ACC112 (cell line): ENCODE measurements around the gene HDAC9.

Experiments
- H2AFZ ChIP-seq: fragments of 200-600 bp; sonication (generic); one replicate; pipeline ENCODE4 v1.6.0; 2017; ENCODE audit warnings: antibody characterized with exemption, low read length; ENCODE audit not compliant: unreplicated experiment
- H3K27ac ChIP-seq: fragments of 200-600 bp; sonication (generic); 2 replicates; pipeline ENCODE4 v1.5.1; 2014; ENCODE audit warnings: low read depth, mild to moderate bottlenecking, antibody characterized with exemption, low read length, moderate library complexity
- H3K27me3 ChIP-seq: fragments of 200-600 bp; sonication (generic); 2 replicates; pipeline ENCODE4 v1.6.1; 2014; ENCODE audit warnings: mild to moderate bottlenecking, antibody characterized with exemption, low read length, moderate library complexity, mixed read lengths; ENCODE audit not compliant: insufficient read depth
- H3K36me3 ChIP-seq: fragments of 200-600 bp; sonication (generic); 2 replicates; pipeline ENCODE4 v1.6.1; 2016; ENCODE audit warnings: mild to moderate bottlenecking, antibody characterized with exemption, low read length, moderate library complexity, mixed read lengths; ENCODE audit not compliant: insufficient read depth
- H3K4me1 ChIP-seq: fragments of 200-600 bp; sonication (generic); one replicate; pipeline ENCODE4 v1.6.1; 2016; ENCODE audit warnings: low read length, mixed read lengths; ENCODE audit not compliant: insufficient read depth, unreplicated experiment, control insufficient read depth
- H3K4me3 ChIP-seq: fragments of 200-600 bp; sonication (generic); 2 replicates; pipeline ENCODE4 v1.5.1; 2014; ENCODE audit warnings: mild to moderate bottlenecking, low read depth, low read length
- H3K79me2 ChIP-seq: fragments of 200-600 bp; sonication (generic); one replicate; pipeline ENCODE4 v1.6.0; 2016; ENCODE audit warnings: low read length; ENCODE audit not compliant: control insufficient read depth, unreplicated experiment, insufficient read depth

The HDAC9 gene

DNA sequence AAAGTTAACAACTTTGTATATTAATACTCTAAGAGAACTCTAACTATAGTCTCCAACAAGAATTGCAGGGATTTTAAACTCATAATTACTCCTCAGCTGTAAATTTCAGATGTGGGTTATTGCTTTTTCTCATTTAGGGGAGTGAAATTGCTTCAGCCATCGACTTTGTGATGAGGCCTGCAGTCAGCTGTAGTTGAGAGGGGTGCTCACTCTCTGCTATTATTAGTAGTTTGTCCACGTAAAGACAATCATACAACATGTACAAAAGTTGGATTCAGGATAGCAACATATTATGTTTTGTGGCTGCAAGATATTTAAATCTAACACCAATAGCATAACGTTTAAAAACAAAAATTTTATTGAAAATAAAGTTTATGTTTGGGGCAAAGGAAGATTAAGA lies 28.7 kb downstream of the HDAC9 start:
- no peaks in the 10 kb centered on the region for H3K27me3 ChIP-seq
- no peak overlapping the region for H2AFZ ChIP-seq
- H3K36me3 ChIP-seq, result no peaks in the 10 kb centered on the region
- no peak overlapping the region for H3K27ac ChIP-seq
- no peaks in the 10 kb centered on the region for H3K79me2 ChIP-seq
- H3K4me3 ChIP-seq, result no peak overlapping the region
- peaks cover 15% of the 10 kb centered on the region for H3K4me1 ChIP-seq

DNA sequence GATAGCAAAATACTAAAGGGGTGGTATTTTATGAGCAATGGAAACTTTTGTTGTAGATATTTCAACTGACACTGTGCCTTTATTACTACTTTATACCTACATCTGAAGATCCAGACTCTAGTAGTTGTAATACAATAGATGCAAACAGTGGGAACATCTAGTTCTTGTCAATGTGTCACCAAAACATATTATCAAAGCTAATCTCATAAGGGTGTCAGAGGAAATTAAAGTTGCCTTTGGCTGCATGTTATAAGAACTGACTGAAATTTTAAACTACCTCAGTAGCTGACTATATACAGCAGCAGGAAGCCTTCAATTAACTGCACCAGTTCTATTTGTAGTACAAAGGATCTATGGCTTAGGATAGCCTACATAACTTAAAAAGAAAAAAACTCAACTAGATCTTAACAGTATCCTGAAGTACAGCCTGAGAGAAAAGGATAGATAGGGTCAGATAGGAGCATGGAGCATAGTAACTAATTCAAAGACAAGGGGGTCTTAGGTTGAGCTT lies 30.9 kb downstream of the HDAC9 start:
- Histone ChIP-seq H3K36me3 (no peaks in the 10 kb centered on the region), H3K27ac (no peak overlapping the region), H3K4me1 (peaks cover 1% of the 10 kb centered on the region), H3K4me3 (no peak overlapping the region), H3K79me2 (no peaks in the 10 kb centered on the region), H3K27me3 (no peaks in the 10 kb centered on the region), H2AFZ (no peak overlapping the region)

GRCh38 chr7:18529239-18529638 lies 33.7 kb downstream of the HDAC9 start:
- no peak overlapping the region for H3K27ac ChIP-seq
- H3K4me1 ChIP-seq, result no peaks in the 10 kb centered on the region
- H2AFZ ChIP-seq, result no peak overlapping the region
- H3K36me3 ChIP-seq, result no peaks in the 10 kb centered on the region
- no peaks in the 10 kb centered on the region for H3K79me2 ChIP-seq
- no peak overlapping the region for H3K4me3 ChIP-seq
- H3K27me3 ChIP-seq, result no peaks in the 10 kb centered on the region

DNA sequence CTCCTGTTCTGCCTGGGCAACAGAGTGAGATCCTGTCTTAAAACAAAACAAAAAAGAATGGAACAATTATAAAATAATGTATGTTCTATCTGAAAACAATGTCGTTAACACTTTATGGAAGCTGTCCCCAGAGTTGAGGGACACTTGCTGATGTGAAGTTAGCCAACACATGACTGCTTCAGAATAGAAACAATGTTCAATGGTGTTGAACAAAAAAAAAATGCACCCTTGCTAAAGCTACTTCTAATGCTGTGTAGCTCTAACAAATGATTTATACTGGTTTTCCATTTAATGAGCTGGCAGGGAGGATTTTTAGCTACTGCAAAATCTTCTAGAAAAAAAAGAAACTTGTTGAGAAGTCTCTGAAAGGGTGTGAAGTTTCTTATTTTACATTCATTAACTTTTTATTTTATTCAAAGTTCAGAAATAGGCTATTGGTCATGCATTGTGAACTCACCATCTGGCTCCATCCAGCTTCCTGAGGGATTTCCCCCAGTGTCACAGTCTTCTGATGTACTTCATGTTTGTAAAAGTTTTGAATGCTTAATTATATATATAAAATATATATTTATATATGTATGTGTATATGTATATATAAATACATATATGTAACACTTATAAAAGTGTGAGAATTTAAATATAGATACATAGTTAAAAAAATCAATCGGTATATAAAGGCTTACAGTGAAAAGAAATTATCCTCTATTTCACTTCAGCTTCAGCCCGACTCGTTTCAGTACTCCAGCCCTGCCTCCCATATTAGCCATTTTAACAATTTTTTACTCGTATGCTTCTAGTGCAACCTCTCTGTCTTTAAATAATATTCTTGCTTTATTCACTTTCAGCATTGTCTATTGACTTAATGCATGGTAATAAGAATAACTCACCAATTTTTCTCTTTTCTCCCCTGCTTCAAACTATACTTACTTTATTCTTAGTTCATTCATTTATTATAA lies 35.0 kb downstream of the HDAC9 start:
- H3K4me1 ChIP-seq, result no peaks in the 10 kb centered on the region
- no peaks in the 10 kb centered on the region for H3K27me3 ChIP-seq
- no peak overlapping the region for H2AFZ ChIP-seq
- H3K4me3 ChIP-seq, result no peak overlapping the region
- no peak overlapping the region for H3K27ac ChIP-seq
- H3K79me2 ChIP-seq, result no peaks in the 10 kb centered on the region
- H3K36me3 ChIP-seq, result no peaks in the 10 kb centered on the region

DNA sequence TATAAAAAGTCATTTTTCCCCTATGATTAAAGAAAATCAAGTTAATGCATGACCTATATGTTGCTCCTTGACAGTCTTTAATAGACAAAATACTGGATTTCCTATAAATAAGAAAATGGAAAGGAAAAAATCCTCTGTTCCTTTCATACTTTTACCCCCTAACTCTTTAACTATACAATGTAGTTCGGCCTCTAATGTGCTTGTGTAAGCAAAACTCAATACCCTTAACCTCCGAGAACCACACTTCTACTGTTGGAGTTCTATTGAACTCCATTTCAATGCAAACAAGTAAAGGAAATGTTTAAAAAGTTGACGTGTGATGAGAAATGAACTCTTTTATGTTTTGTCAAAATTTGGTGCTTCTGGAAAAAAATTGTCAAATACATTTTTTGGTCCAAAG lies 36.0 kb downstream of the HDAC9 start:
- Histone ChIP-seq H2AFZ (no peak overlapping the region), H3K36me3 (no peaks in the 10 kb centered on the region), H3K4me3 (no peak overlapping the region), H3K79me2 (no peaks in the 10 kb centered on the region), H3K27ac (no peak overlapping the region), H3K27me3 (no peaks in the 10 kb centered on the region), H3K4me1 (no peaks in the 10 kb centered on the region)

GRCh38 chr7:18532813-18533212 lies 37.3 kb downstream of the HDAC9 start:
- Histone ChIP-seq H3K4me1 (no peaks in the 10 kb centered on the region), H3K79me2 (no peaks in the 10 kb centered on the region), H3K4me3 (no peak overlapping the region)

DNA sequence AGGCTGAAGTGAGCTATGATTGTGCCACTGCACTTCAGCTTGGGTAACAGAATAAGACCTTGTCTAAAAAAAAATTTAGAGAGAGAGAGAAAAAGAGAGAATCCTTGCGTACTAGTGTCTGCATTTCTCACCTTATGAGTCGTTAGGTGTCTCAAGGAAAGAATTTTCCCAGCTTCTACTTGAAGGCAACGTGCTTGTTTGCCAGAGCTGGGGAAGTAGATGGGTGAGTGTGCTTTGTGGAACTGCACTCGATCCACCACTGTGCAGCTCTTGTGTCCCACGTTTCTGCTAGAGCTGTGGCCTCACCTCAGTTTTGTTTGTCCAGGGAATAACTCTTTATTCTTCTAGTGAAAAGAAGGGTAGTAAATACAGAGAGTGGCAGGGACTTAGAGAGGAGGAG lies 38.9 kb downstream of the HDAC9 start:
- no peak overlapping the region for H3K27ac ChIP-seq
- H3K79me2 ChIP-seq, result no peaks in the 10 kb centered on the region
- H3K27me3 ChIP-seq, result no peaks in the 10 kb centered on the region
- no peaks in the 10 kb centered on the region for H3K4me1 ChIP-seq
- H3K4me3 ChIP-seq, result no peak overlapping the region
- H3K36me3 ChIP-seq, result no peaks in the 10 kb centered on the region
- no peak overlapping the region for H2AFZ ChIP-seq

More at GRCh38 chr7:18532813-18533212, 37.3 kb downstream of the HDAC9 start:
- Histone ChIP-seq H3K27me3 (no peaks in the 10 kb centered on the region), H2AFZ (no peak overlapping the region), H3K27ac (no peak overlapping the region), H3K36me3 (no peaks in the 10 kb centered on the region)

DNA sequence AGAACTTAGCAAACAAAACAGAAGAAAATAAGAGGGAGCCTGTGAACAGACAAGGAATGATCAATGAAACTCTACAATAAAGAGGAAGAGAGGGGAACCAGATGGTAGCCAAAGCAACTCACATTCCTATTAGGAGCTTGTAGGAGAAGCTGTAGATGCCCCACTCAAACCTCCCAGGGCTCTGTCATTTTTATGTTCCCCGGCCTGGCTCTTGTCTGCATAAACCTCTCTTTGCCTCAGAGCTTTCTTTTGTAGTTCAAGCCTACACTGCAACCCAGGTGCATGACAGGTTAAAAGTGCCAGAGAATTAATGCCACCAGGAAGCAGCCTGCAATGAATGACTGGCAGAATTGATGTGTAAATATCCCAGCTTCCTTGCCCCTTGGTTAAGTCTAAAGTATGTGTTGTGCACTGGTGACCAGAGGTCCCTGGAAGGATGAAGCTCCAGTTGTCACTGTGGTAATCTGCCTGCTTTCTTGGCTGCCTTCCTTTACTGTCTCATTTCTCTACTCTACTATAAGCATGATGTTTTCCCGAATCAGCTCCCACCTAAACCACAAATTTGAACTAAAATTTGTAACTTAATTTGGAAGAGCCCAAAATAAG lies 40.4 kb downstream of the HDAC9 start:
- no peaks in the 10 kb centered on the region for H3K27me3 ChIP-seq
- H3K79me2 ChIP-seq, result no peaks in the 10 kb centered on the region
- no peaks in the 10 kb centered on the region for H3K36me3 ChIP-seq
- no peak overlapping the region for H3K27ac ChIP-seq
- no peak overlapping the region for H3K4me3 ChIP-seq
- peaks cover 7% of the 10 kb centered on the region for H3K4me1 ChIP-seq
- H2AFZ ChIP-seq, result no peak overlapping the region

- no peaks in the 10 kb centered on the region for H3K27me3 ChIP-seq
- H3K36me3 ChIP-seq, result no peaks in the 10 kb centered on the region
- peaks cover 12% of the 10 kb centered on the region for H3K4me1 ChIP-seq
- no peak overlapping the region for H3K27ac ChIP-seq
- H3K79me2 ChIP-seq, result no peaks in the 10 kb centered on the region
- H3K4me3 ChIP-seq, result no peak overlapping the region
- H2AFZ ChIP-seq, result no peak overlapping the region
Observed at GRCh38 chr7:18536486-18536885, 40.9 kb downstream of the HDAC9 start.

GRCh38 chr7:18538554-18539250 lies 43.2 kb downstream of the HDAC9 start:
- Histone ChIP-seq H3K4me3 (no peak overlapping the region), H3K79me2 (no peaks in the 10 kb centered on the region), H2AFZ (no peak overlapping the region), H3K27me3 (no peaks in the 10 kb centered on the region), H3K36me3 (no peaks in the 10 kb centered on the region), H3K4me1 (peaks cover 17% of the 10 kb centered on the region), H3K27ac (no peak overlapping the region)
